SW480 (cell line): ENCODE measurements around the gene SPHK2.
"Not testable (repeated sequence)": the region's sequence is repeated elsewhere in the genome, so short reads cannot be mapped to it uniquely, and the experiment has no call there.

ENCODE experiments used
- DNase-seq: peaks from one replicate; pipeline ENCODE4 v3.0.0-alpha.2; 2016; ENCODE audit warnings: low spot score

Gene SPHK2, protein sequence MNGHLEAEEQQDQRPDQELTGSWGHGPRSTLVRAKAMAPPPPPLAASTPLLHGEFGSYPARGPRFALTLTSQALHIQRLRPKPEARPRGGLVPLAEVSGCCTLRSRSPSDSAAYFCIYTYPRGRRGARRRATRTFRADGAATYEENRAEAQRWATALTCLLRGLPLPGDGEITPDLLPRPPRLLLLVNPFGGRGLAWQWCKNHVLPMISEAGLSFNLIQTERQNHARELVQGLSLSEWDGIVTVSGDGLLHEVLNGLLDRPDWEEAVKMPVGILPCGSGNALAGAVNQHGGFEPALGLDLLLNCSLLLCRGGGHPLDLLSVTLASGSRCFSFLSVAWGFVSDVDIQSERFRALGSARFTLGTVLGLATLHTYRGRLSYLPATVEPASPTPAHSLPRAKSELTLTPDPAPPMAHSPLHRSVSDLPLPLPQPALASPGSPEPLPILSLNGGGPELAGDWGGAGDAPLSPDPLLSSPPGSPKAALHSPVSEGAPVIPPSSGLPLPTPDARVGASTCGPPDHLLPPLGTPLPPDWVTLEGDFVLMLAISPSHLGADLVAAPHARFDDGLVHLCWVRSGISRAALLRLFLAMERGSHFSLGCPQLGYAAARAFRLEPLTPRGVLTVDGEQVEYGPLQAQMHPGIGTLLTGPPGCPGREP

DNA sequence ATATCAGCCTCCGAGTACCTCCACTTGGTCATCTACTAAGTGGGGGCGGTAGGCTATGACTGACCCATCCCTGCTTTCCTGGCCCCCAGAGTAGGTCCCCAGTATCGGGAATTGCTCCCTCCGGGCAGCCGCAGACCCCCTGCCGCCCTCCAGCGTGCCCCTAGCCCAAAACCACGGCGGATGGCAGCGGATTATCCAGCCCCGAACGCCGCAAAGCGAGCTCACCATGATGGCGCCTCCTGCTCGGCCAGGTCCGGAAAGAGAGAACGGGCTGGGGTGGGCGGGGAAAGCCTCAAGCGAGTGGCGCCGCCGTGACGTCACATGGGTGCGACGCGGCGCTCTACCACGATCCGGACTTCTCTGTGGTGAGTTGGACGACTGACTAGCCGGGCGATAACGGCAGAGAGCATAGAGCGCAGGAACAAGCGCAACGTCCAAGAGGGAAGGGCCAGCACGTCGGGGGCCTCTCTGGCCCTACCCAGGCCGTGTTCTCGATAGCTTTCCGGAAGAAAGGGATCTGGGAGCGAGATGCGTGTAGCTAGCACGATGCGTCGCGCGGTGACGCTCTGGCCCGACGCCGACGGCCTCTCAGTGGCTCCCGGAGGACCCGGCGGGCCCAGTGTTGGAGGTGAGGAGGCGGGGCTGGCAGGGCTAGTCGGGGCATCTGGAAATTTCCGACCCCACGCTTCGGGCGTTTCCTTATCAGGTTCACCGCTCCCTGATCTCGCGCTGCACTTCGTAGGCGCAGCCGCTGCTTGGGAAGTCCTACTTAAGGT lies at the start of gene SPHK2, which contains the start of gene RPL18:
TSS of gene SPHK2 (plus strand) at position 591 of the 776 bp plus-strand sequence. CDS start 1,009 bp downstream, outside the sequence.
TSS of gene RPL18 (minus strand) at position 263 of the 776 bp plus-strand sequence. CDS start at position 228, 35 bp downstream.
- peak; percentile 100 for DNase-seq

DNA sequence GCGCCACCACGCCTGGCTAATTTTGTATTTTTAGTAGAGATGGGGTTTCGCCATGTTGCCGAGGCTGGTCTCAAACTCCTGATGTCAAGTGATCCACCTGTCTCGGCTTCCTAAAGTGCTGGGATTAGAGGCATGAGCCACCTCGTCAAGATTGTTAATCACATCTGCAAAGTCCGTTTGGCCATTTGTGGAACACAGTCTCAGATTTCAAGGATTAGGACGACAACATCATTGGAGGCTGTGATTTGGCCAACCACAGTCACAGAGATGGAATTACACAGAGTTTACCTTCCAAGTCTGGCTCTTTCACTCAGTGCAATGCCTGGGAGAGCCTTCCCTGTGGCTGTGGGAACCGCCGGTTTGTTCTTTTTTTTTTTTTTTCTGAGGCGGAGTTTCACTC lies 49.5 kb upstream of the SPHK2 start:
- no peak for DNase-seq

DNA sequence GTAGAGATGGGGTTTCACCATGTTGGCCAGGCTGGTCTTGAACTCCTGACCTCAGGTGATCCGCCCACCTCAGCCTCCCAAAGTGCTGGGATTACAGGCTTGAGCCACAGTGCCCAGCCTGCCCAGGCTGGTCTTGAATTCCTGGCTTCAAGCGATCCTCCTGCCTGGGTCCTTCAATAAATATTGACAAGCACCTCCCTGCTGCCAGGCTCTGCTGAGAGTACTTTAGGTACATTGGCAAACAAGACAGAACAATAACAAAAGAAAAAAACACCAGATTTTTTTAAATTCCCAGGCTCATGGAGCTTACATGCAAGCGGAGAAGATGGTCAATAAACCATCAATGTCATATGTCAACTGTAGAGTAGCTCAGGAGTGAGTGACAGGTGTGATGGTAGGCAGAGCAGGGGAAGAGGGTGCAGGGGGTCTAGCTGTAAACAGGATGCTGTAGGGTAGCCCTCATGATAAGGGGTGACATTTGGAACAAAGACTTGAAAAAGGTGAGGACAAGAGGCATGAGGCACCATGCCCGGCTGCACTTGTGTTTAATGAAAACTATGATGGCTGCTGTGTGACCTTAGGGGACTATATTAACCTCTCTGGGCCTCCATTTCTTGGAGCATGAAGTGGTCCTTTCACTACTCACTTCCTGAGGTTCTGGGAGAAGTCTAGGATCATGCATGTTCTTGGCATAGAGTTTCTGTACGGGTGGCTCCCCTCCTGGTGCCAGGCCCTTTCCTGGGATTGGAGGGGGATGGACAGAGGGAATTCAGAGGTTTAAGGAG lies 47.7 kb upstream of the SPHK2 start:
- DNase-seq = no peak

DNA sequence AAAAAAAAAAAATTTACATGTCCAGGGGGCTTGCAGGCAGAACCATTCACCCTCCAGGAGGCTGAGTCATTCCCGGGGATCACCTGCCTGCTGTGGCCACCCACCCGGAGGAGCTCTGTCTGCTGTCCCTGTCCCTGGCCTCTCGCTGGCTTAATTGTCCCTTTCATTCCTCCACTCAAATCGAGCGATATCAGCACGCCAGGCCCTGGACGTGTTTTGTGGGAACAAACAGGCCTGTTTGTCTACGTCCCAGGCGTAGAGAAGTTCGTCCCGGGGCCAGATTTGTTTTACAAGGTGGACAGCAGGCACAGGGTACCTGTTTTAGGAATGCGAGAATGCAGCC lies 46.2 kb upstream of the SPHK2 start:
- DNase-seq = no peak

DNA sequence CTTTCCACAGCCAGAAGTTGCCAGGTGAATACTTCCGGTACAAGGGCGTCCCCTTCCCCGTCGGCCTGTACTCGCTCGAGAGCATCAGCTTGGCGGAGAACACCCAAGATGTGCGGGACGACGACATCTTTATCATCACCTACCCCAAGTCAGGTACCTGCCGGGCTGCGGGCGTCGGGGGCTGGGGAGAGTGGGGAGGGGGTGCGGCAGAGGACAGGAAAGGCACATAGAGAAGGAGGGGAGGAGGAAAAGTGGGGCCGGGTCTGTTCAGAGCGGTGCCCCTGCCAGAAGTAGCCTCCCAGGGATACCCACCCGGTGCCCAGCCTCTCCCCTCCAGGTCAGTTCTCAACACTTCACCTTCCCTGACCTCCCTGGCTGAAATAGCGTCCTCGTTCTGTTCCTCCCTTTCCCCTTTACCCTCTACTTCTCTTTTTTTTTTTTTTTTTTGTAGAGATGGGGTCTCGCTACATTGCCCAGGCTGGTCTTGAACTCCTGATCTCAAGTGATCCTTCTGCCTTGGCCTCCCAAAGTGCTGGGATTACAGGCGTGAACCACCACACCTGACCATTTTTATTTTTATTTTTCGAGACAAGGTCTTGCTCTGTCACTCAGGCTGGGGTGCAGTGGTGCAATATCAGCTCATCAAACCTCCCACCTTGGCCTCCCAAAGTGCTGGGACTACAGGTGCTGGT lies 43.2 kb upstream of the SPHK2 start:
- no peak for DNase-seq

DNA sequence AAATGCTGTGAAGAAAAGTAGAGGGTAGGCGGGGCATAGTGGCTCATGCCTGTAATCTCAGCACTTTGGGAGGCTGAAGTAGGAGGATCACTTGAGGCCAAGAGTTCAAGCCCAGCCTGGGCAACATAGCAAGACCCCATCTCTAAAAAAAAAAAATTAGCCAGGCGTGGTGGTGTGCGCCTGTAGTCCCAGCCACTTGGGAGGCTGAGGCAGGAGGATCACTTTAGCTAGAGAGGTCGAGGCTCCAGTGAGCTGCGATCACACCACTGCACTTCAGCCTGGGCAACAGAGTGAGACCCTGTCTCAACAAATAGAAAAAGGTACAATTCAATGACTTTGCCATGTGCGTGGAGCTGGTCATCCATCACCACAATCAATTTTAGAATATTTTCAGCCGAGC lies 41.4 kb upstream of the SPHK2 start:
- not testable (repeated sequence) for DNase-seq

DNA sequence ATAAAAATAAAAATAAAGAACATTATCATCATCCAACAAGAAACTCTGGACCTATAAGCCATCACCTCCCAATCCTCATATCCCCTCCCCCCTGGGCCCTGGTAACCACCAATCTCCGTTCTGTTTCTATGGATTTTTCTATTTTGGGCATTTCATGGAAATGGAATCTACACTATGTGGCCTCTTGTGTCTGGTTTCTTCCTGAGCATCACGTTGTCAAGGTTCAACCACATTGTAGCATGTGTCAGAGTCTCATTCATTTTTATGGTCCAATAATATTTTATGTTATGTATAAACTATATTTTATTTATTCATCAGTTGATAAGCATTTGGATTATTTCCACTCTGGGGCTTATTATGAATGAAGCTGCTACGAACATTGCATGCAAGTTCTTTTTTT lies 40.4 kb upstream of the SPHK2 start:
- DNase-seq = no peak

DNA sequence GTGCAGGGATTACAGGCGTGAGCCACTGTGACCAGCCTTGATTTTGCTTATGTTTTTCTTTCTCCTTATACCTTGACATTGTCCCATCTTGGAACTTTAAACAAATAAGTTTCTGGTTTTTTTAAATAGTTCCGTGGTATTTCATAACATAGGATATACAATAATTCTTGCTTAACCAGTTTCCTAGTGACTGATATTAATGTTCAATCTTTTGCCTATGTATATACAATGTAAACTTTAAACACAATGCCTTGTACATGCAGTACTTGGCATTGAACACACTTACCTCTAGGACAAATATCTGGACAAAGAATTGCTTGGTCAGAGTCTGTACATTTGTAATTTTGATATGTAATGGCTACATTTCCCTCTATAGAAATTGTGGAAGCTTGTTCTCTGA lies 37.1 kb upstream of the SPHK2 start:
- DNase-seq = no peak

DNA sequence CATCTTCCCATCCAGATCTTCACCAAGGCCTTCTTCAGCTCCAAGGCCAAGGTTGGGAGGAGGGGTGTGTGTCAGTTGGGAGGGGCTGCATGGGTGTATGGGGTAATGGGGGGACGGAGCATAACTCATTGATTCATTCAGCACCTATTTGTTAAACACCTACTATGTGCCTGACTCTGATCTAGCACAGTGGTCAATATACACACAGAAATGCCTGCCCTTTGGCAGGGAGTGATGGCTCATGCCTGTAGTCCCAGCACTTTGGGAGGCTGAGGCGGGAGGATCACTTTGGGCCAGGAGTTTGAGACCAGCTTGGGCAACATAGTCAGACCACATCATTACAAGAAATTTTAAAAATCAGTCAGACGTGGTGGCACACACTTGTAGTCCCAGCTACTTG lies 31.9 kb upstream of the SPHK2 start:
- no peak for DNase-seq

DNA sequence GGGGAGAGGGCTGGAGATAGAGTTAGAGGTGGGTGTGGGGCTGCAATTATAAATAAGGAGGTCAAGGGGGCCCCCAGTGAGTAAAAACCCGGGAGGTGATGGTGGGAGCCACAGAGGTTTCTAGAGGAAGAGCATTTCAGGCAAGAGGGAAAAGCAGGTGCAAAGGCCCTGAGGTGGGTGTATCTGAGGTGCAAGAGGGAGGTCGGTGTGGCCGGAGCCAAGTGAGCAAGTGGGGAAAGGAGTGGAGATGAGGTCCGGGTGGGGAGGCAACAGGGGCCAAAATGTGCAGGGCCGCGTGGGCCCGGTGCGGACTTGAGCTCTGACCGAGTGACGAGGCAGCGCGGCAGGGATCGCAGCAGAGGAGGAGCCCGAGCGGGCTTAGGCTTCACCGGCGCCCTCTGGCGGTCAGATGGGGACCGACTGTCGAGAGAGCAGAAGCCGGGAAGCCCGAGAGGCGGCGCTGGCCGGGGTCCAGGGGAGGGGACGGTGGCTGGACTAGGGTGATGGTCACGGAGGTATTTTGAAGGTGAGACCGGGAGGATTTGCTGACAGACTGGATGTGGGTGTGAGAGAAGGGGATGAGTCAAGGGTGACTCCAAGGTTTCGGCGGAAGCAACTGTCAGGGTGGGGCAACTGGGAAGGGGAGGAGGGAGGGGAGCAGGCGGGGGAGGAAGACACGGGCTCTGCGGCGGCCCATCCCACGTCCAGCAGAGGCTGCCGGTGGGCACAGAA lies 30.5 kb upstream of the SPHK2 start:
- peak; percentile 98 for DNase-seq

DNA sequence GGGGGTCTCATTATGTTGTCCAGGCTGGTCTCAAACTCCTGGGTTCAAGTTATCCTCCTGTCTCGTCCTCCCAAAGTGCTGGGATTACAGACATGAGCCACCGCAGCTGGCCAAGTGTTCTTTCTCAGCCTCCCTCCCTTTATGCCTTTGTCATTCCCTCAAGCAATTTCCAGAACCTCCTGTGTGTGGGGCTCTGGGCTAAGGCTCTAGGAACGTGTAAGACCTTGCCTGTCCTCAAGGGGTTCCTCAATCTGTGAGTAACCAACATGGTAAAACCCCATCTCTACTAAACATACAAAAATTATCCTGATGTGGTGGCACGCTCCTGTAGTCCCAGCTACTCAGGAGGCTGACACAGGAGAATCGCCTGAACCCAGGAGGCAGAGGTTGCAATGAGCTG lies 28.3 kb upstream of the SPHK2 start:
- DNase-seq = peak; percentile 30

DNA sequence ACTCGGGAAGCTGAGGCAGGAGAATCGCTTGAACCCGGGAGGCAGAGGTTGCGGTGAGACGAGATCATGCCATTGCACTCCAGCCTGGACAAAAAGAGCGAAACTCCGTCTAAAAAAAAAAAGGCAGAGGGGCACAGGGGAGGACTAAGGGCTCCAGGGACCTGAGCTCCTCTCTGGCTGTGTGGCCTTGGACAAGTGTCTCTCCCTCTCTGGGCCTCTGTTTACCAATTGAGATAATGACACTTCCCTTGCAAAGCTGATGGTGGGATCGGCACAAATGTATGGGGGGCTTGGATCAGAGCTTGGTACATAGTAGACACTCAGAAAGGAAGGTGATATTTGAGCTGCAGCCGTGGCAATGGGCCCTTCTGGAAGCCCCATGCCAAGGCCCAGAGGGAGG lies 24.1 kb upstream of the SPHK2 start:
- DNase-seq = no peak

DNA sequence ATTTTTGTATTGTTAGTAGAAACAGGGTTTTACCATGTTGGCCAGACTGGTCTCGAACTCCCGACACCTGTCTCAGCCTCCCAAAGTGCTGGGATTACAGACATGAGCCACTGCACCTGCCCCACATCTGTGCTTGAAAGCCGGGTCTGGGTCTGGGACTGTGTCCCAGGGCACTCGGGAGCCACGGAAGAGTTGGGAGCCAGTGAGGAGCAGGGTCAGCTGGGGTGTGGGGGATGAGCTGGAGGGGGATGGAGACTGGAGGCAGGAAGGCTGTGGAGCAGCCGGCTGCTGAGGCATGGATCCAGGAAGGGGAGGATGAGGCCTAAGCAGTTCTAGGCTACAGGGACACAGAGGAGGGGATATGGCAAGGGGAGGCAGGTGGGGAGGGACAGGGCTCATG lies 23.5 kb upstream of the SPHK2 start:
- DNase-seq = no peak

DNA sequence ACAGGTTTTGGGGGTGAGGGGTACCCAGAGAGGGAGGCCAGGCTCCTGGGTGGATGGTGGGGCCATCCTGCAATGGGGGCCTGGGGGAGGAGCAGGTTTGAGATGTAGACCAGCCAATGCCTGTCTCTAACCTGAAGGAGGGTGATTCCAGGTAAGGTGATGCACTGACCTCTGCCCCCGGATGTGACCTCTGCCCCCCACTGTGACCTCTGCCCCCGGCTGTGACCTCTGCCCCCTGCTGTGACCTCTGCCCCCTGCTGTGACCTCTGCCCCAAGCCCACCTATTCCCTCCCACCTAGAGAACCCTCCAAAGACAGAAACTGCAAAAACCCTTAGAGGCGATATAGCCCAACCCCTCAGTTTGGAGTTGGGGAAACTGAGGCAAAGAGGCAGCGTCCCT lies 23.1 kb upstream of the SPHK2 start:
- no peak for DNase-seq

DNA sequence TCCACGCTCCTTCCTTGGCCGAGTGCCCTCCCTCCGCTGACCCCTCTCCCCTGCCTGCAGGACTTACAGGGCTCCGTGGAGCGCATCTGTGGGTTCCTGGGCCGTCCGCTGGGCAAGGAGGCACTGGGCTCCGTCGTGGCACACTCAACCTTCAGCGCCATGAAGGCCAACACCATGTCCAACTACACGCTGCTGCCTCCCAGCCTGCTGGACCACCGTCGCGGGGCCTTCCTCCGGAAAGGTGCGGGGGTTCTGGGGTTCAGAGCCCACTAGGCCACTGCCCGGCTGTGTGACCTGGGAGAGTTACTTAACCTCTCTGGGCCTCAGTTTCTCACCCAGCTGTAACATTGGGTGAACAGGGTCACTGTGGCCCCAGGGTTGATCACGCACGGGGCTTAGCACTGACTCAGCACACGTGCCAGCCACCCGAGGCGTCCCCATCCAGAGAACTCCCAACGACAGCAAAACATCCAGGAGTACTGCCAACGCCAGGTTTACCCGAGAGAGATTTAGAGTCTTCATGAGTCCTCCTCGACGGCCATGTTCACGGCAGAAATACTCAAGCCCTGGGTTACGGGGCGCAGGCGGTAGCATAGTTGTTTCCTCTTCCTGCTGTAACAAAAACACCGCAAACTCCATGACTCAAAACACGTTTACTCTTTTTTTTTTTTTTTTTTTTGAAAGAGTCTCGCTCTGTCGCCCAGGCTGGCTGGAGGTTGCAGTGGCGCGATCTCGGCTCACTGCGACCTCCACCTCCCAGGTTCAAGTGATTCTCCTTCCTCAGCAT lies 22.4 kb upstream of the SPHK2 start:
- DNase-seq = no peak

DNA sequence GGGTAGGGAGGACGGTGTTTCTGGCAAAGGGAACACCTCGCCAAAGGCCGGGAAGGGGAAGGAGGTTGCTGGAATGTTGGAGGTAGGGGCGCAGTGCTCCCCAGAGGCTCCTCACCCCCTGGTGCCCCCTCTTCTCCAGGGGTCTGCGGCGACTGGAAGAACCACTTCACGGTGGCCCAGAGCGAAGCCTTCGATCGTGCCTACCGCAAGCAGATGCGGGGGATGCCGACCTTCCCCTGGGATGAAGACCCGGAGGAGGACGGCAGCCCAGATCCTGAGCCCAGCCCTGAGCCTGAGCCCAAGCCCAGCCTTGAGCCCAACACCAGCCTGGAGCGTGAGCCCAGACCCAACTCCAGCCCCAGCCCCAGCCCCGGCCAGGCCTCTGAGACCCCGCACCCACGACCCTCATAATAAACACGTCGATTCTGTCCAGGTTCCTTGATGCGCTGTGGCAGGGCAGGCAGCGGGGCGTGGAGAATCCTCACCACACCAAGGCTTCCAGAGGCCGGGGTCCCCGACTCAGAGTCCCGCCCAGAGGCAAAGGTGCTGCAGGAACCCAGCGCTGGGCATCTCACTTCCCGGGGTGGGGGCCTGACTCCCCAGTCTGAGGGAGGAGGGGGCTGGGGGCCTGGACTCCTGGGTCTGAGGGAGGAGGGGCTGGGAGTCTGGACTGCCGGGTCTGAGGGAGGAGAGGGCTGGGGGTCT lies 20.2 kb upstream of the SPHK2 start:
- no peak for DNase-seq

DNA sequence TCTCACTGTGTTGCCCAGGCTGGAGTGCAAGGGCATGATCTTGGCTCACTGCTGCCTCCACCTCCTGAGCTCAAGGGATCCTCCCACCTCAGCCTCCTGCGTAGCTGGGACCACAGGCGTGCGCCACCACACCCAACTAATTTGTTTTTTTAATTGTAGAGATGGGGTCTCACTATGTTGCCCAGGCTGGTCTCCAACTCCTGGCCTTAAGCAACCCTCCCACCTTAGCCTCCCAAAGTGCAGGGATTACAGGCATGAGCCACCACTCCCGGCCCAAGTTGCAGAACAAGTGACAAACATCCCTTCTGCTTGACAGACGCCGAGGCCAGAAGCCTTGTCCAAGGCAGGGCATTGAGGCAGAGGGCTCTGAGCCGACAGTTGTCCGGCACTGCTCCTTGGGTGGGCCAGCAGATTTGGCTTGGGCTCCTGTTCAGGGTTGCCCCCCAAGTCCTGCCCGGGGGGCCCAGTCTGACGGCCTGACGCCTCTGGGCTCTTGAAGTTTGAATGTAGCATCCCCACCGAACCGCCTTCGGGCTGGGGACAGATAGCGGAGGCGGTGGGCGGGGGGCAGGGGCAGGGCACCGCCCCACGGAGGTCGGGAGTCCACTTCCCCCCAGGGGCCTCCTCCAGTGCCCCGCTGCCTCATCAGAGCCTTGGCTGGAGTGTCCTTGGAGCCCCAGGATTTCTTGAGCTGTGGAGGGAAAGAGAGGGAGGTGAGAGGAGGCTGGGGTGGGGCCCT lies 18.5 kb upstream of the SPHK2 start:
- no peak for DNase-seq

DNA sequence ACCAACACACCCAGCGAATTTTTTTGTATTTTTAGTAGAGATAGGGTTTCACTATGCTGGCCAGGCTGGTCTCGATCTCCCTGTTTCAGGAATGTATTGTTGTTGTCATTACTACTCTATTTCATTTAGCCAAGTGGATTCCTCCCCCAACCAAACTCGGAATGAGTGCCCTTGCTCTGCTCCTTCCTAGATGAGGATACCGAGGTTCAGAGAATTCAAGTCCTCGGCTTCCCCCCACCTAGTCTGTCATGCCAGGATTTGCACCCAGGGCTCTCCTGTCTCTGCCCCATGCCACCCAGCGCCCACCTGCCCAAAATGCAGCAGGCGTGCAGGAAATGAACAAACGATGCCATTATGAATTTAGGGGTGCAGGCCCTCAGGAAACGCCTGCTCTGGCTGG lies 16.3 kb upstream of the SPHK2 start:
- DNase-seq = no peak

DNA sequence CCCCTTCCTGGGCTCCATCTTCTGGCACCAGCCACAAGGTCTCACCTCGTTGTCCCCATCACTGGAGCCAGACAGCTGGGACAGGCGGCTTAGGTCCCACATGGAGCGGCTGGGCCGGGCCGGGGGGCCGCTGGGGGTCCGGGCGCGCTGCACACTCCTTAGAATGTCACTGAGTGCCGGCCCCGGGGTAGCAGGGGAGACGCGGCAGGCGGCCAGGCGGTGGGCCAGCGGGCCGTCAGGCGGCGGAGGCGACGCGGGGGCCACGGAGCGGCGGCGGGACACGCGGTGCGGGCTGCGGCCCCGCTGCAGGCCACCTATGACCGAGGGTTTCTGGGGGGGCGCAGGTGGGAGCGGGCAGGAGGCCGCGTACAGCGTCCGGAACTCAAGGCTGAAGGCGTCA lies 15.9 kb upstream of the SPHK2 start:
- no peak for DNase-seq
